Measurements from ENCODE around the gene UNG.
"Not testable (repeated sequence)": the region's sequence is repeated elsewhere in the genome, so short reads cannot be mapped to it uniquely, and the experiment has no call there.

The UNG gene

GRCh38 chr12:109121346-109121880, 24.0 kb downstream of the UNG start:
- DNase-seq (ENCODE audit: low read depth): no peak

GRCh38 chr12:109124878-109125648, 27.7 kb downstream of the UNG start:
- DNase-seq (ENCODE audit: low read depth): no peak

- no peak for DNase-seq (ENCODE audit: low read depth)
Observed at GRCh38 chr12:109125791-109126190, 28.4 kb downstream of the UNG start.

GRCh38 chr12:109126784-109127183, 29.4 kb downstream of the UNG start:
- no peak for DNase-seq (ENCODE audit: low read depth)

GRCh38 chr12:109127533-109128242, 30.3 kb downstream of the UNG start:
- no peak for DNase-seq (ENCODE audit: low read depth)

- no peak for DNase-seq (ENCODE audit: low read depth)
Observed at GRCh38 chr12:109130297-109131153, 33.1 kb downstream of the UNG start.

- no peak for DNase-seq (ENCODE audit: low read depth)
Observed at GRCh38 chr12:109131154-109132050, 34.0 kb downstream of the UNG start.

GRCh38 chr12:109134186-109134917, 37.0 kb downstream of the UNG start:
- DNase-seq (ENCODE audit: low read depth): no peak

GRCh38 chr12:109137055-109137454, 39.7 kb downstream of the UNG start:
- no peak for DNase-seq (ENCODE audit: low read depth)

- DNase-seq (ENCODE audit: low read depth): no peak
Observed at GRCh38 chr12:109139360-109139759, 42.0 kb downstream of the UNG start.

GRCh38 chr12:109139791-109140190, 42.4 kb downstream of the UNG start:
- DNase-seq (ENCODE audit: low read depth): no peak

GRCh38 chr12:109140560-109140959, 43.2 kb downstream of the UNG start:
- no peak for DNase-seq (ENCODE audit: low read depth)

GRCh38 chr12:109144224-109144623, 46.8 kb downstream of the UNG start:
- no peak for DNase-seq (ENCODE audit: low read depth)

- not testable (repeated sequence) for DNase-seq (ENCODE audit: low read depth)
Observed at GRCh38 chr12:109147126-109147525, 49.7 kb downstream of the UNG start.

- DNase-seq (ENCODE audit: low read depth): no peak
Observed at GRCh38 chr12:109147954-109148353, 50.6 kb downstream of the UNG start.

GRCh38 chr12:109150124-109150640, 52.8 kb downstream of the UNG start:
- no peak for DNase-seq (ENCODE audit: low read depth)

- no peak for DNase-seq (ENCODE audit: low read depth)
Observed at GRCh38 chr12:109151457-109151856, 54.1 kb downstream of the UNG start.

GRCh38 chr12:109153821-109154441, 56.5 kb downstream of the UNG start:
- no peak for DNase-seq (ENCODE audit: low read depth)

- peak; percentile 62 for DNase-seq (ENCODE audit: low read depth)
Observed at GRCh38 chr12:109154451-109155438, 57.3 kb downstream of the UNG start.
